Measurements from ENCODE around the gene ILKAP. TPM values are rescaled to one million over a fixed set of nuclear protein-coding genes. Genes with fewer than 3 reads are reported as not detected.

Gene ILKAP
- total RNA-seq, 1 experiment from 2014 or later = 50.7 TPM

- H3K27ac ChIP-seq (ENCODE audit: low read length) = no peak overlapping the region
- no peak overlapping the region for H3K4me3 ChIP-seq (ENCODE audit: low read length)
- no peak for DNase-seq
- H3K9ac ChIP-seq (ENCODE audit: low read length) = no peak overlapping the region
- no peak overlapping the region for H2AFZ ChIP-seq (ENCODE audit: low read length)
- no peaks in the 10 kb centered on the region for H3K4me1 ChIP-seq (ENCODE audit: low read length)
- no peaks in the 10 kb centered on the region for H3K9me3 ChIP-seq (ENCODE audit: low read length)
- H3K9me2 ChIP-seq (replicated peaks; ENCODE audit: insufficient read depth, low read length) = no peaks in the 10 kb centered on the region
- peaks cover 39% of the 10 kb centered on the region for H3K36me3 ChIP-seq (ENCODE audit: insufficient read depth, low read length)
- no peak overlapping the region for H3K4me2 ChIP-seq (ENCODE audit: low read depth, low read length, poor library complexity, severe bottlenecking)
- H4K20me1 ChIP-seq (ENCODE audit: insufficient read depth, low read depth, low read length) = no peaks in the 10 kb centered on the region
- no peaks in the 10 kb centered on the region for H3K27me3 ChIP-seq (ENCODE audit: low read length)
- H3K79me2 ChIP-seq (ENCODE audit: low read length) = peaks cover 7% of the 10 kb centered on the region; the same call in 1 of the 2 replicates
These were observed 15.6 kb downstream of the ILKAP start for GRCh38 chr2:238187618-238188548.

- DNase-seq = no peak
- Histone ChIP-seq H3K9me2 (replicated peaks; ENCODE audit: insufficient read depth, low read length) (no peaks in the 10 kb centered on the region), H3K9me3 (ENCODE audit: low read length) (no peaks in the 10 kb centered on the region), H3K27me3 (ENCODE audit: low read length) (no peaks in the 10 kb centered on the region), H3K27ac (ENCODE audit: low read length) (no peak overlapping the region), H2AFZ (ENCODE audit: low read length) (no peak overlapping the region), H3K4me1 (ENCODE audit: low read length) (no peaks in the 10 kb centered on the region), H3K9ac (ENCODE audit: low read length) (no peak overlapping the region), H3K36me3 (ENCODE audit: insufficient read depth, low read length) (peaks cover 67% of the 10 kb centered on the region), H4K20me1 (ENCODE audit: insufficient read depth, low read depth, low read length) (no peaks in the 10 kb centered on the region), H3K4me2 (ENCODE audit: low read depth, low read length, poor library complexity, severe bottlenecking) (no peak overlapping the region), H3K4me3 (ENCODE audit: low read length) (no peak overlapping the region), H3K79me2 (ENCODE audit: low read length) (peaks cover 10% of the 10 kb centered on the region; the same call in 1 of the 2 replicates)
These were observed 19.7 kb downstream of the ILKAP start for GRCh38 chr2:238183821-238184220.

- no peak overlapping the region for H3K9ac ChIP-seq (ENCODE audit: low read length)
These were observed 21.1 kb downstream of the ILKAP start for GRCh38 chr2:238182362-238182761.

GRCh38 chr2:238180554-238180953 lies 22.9 kb downstream of the ILKAP start:
- no peaks in the 10 kb centered on the region for H3K9me3 ChIP-seq (ENCODE audit: low read length)

More at GRCh38 chr2:238182362-238182761, 21.1 kb downstream of the ILKAP start:
- no peak overlapping the region for H3K4me3 ChIP-seq (ENCODE audit: low read length)
- no peak overlapping the region for H3K4me2 ChIP-seq (ENCODE audit: low read depth, low read length, poor library complexity, severe bottlenecking)
- H4K20me1 ChIP-seq (ENCODE audit: insufficient read depth, low read depth, low read length) = no peaks in the 10 kb centered on the region
- no peak overlapping the region for H3K27ac ChIP-seq (ENCODE audit: low read length)
- DNase-seq = no peak
- H3K79me2 ChIP-seq (ENCODE audit: low read length) = peaks cover 6% of the 10 kb centered on the region; the same call in 1 of the 2 replicates
- no peaks in the 10 kb centered on the region for H3K9me2 ChIP-seq (replicated peaks; ENCODE audit: insufficient read depth, low read length)
- no peaks in the 10 kb centered on the region for H3K27me3 ChIP-seq (ENCODE audit: low read length)
- H3K9me3 ChIP-seq (ENCODE audit: low read length) = no peaks in the 10 kb centered on the region
- H3K36me3 ChIP-seq (ENCODE audit: insufficient read depth, low read length) = peaks cover 60% of the 10 kb centered on the region
- no peak overlapping the region for H2AFZ ChIP-seq (ENCODE audit: low read length)
- no peaks in the 10 kb centered on the region for H3K4me1 ChIP-seq (ENCODE audit: low read length)

GRCh38 chr2:238176613-238177012 lies 26.9 kb downstream of the ILKAP start:
- Histone ChIP-seq H3K9ac (ENCODE audit: low read length) (no peak overlapping the region), H3K9me2 (replicated peaks; ENCODE audit: insufficient read depth, low read length) (no peaks in the 10 kb centered on the region), H3K9me3 (ENCODE audit: low read length) (no peaks in the 10 kb centered on the region), H3K4me1 (ENCODE audit: low read length) (no peaks in the 10 kb centered on the region), H4K20me1 (ENCODE audit: insufficient read depth, low read depth, low read length) (0 out of 2 replicates have a peak, but pooled peaks cover 9% of the 10 kb centered on the region), H3K36me3 (ENCODE audit: insufficient read depth, low read length) (peaks cover 65% of the 10 kb centered on the region), H3K4me2 (ENCODE audit: low read depth, low read length, poor library complexity, severe bottlenecking) (no peak overlapping the region), H3K27ac (ENCODE audit: low read length) (no peak overlapping the region), H3K27me3 (ENCODE audit: low read length) (no peaks in the 10 kb centered on the region), H3K4me3 (ENCODE audit: low read length) (no peak overlapping the region), H2AFZ (ENCODE audit: low read length) (no peak overlapping the region), H3K79me2 (ENCODE audit: low read length) (peaks cover 7% of the 10 kb centered on the region; the same call in 1 of the 2 replicates)
- DNase-seq = no peak

More at GRCh38 chr2:238180554-238180953, 22.9 kb downstream of the ILKAP start:
- Histone ChIP-seq H2AFZ (ENCODE audit: low read length) (no peak overlapping the region), H3K36me3 (ENCODE audit: insufficient read depth, low read length) (peaks cover 64% of the 10 kb centered on the region), H3K27ac (ENCODE audit: low read length) (no peak overlapping the region), H3K9me2 (replicated peaks; ENCODE audit: insufficient read depth, low read length) (no peaks in the 10 kb centered on the region), H3K9ac (ENCODE audit: low read length) (no peak overlapping the region), H4K20me1 (ENCODE audit: insufficient read depth, low read depth, low read length) (no peaks in the 10 kb centered on the region), H3K4me3 (ENCODE audit: low read length) (no peak overlapping the region), H3K27me3 (ENCODE audit: low read length) (no peaks in the 10 kb centered on the region), H3K79me2 (ENCODE audit: low read length) (peaks cover 7% of the 10 kb centered on the region; the same call in 1 of the 2 replicates), H3K4me1 (ENCODE audit: low read length) (no peaks in the 10 kb centered on the region), H3K4me2 (ENCODE audit: low read depth, low read length, poor library complexity, severe bottlenecking) (no peak overlapping the region)
- DNase-seq = no peak

- Histone ChIP-seq H2AFZ (ENCODE audit: low read length) (no peak overlapping the region), H3K79me2 (ENCODE audit: low read length) (peaks cover 7% of the 10 kb centered on the region; the same call in 1 of the 2 replicates), H3K9ac (ENCODE audit: low read length) (no peak overlapping the region), H3K36me3 (ENCODE audit: insufficient read depth, low read length) (peaks cover 55% of the 10 kb centered on the region), H4K20me1 (ENCODE audit: insufficient read depth, low read depth, low read length) (0 out of 2 replicates have a peak, but pooled peaks cover 9% of the 10 kb centered on the region), H3K4me3 (ENCODE audit: low read length) (no peak overlapping the region), H3K9me3 (ENCODE audit: low read length) (no peaks in the 10 kb centered on the region), H3K27ac (ENCODE audit: low read length) (no peak overlapping the region), H3K9me2 (replicated peaks; ENCODE audit: insufficient read depth, low read length) (no peaks in the 10 kb centered on the region), H3K27me3 (ENCODE audit: low read length) (no peaks in the 10 kb centered on the region), H3K4me1 (ENCODE audit: low read length) (no peaks in the 10 kb centered on the region), H3K4me2 (ENCODE audit: low read depth, low read length, poor library complexity, severe bottlenecking) (no peak overlapping the region)
- DNase-seq = no peak
These were observed 28.8 kb downstream of the ILKAP start for GRCh38 chr2:238174701-238175100.

- no peak for DNase-seq
These were observed 29.2 kb downstream of the ILKAP start for GRCh38 chr2:238174291-238174690.

GRCh38 chr2:238173692-238174091 lies 29.8 kb downstream of the ILKAP start:
- H3K4me1 ChIP-seq (ENCODE audit: low read length) = no peaks in the 10 kb centered on the region
- H3K4me3 ChIP-seq (ENCODE audit: low read length) = no peak overlapping the region
- H3K79me2 ChIP-seq (ENCODE audit: low read length) = peaks cover 3% of the 10 kb centered on the region; the same call in 1 of the 2 replicates
- no peak overlapping the region for H3K9ac ChIP-seq (ENCODE audit: low read length)
- 0 out of 2 replicates have a peak, but pooled peaks cover 9% of the 10 kb centered on the region for H4K20me1 ChIP-seq (ENCODE audit: insufficient read depth, low read depth, low read length)
- H3K9me3 ChIP-seq (ENCODE audit: low read length) = no peaks in the 10 kb centered on the region
- H3K9me2 ChIP-seq (replicated peaks; ENCODE audit: insufficient read depth, low read length) = no peaks in the 10 kb centered on the region
- no peak overlapping the region for H2AFZ ChIP-seq (ENCODE audit: low read length)
- H3K27ac ChIP-seq (ENCODE audit: low read length) = no peak overlapping the region
- no peak for DNase-seq
- no peak overlapping the region for H3K4me2 ChIP-seq (ENCODE audit: low read depth, low read length, poor library complexity, severe bottlenecking)
- peaks cover 45% of the 10 kb centered on the region for H3K36me3 ChIP-seq (ENCODE audit: insufficient read depth, low read length)
- no peaks in the 10 kb centered on the region for H3K27me3 ChIP-seq (ENCODE audit: low read length)

More at GRCh38 chr2:238174291-238174690, 29.2 kb downstream of the ILKAP start:
- Histone ChIP-seq H4K20me1 (ENCODE audit: insufficient read depth, low read depth, low read length) (0 out of 2 replicates have a peak, but pooled peaks cover 9% of the 10 kb centered on the region), H3K9me3 (ENCODE audit: low read length) (no peaks in the 10 kb centered on the region), H3K27me3 (ENCODE audit: low read length) (no peaks in the 10 kb centered on the region), H3K9me2 (replicated peaks; ENCODE audit: insufficient read depth, low read length) (no peaks in the 10 kb centered on the region), H3K79me2 (ENCODE audit: low read length) (peaks cover 5% of the 10 kb centered on the region; the same call in 1 of the 2 replicates), H3K4me2 (ENCODE audit: low read depth, low read length, poor library complexity, severe bottlenecking) (no peak overlapping the region), H3K4me3 (ENCODE audit: low read length) (no peak overlapping the region), H3K36me3 (ENCODE audit: insufficient read depth, low read length) (peaks cover 51% of the 10 kb centered on the region), H3K9ac (ENCODE audit: low read length) (no peak overlapping the region), H3K27ac (ENCODE audit: low read length) (no peak overlapping the region), H2AFZ (ENCODE audit: low read length) (no peak overlapping the region), H3K4me1 (ENCODE audit: low read length) (no peaks in the 10 kb centered on the region)
